HG02759 (cell line): ENCODE measurements around the gene SLC6A19.
"Not testable (repeated sequence)": the region's sequence is repeated elsewhere in the genome, so short reads cannot be mapped to it uniquely, and the experiment has no call there.

ENCODE experiments used
- ATAC-seq: cut with Tn5 transposase; IDR thresholded peaks from one replicate; pipeline ENCODE4 v1.9.1; 2021; ENCODE audit warnings: mild to moderate bottlenecking, moderate library complexity; ENCODE audit not compliant: unreplicated experiment

The SLC6A19 gene

DNA sequence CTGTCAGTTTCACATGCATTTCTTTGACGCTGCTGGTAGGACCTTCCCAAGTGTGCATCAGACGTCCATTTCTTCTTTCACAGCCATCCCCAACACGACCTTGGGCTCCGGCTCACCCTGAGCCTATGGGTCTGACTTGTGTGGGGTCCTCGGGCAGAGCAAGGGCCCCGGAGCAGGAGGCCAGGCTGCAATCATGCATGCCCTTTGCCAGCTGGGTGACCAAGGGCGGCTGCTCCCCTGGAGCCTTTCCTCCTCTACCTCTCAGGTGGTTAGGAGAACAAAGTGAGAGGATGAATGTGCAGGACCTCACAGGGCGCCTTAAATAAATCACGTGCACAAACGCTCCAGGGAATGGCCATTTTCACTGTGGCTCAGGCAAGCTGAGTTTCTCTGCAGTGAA, 60.2 kb downstream of the SLC6A19 start:
- ATAC-seq = no peak

DNA sequence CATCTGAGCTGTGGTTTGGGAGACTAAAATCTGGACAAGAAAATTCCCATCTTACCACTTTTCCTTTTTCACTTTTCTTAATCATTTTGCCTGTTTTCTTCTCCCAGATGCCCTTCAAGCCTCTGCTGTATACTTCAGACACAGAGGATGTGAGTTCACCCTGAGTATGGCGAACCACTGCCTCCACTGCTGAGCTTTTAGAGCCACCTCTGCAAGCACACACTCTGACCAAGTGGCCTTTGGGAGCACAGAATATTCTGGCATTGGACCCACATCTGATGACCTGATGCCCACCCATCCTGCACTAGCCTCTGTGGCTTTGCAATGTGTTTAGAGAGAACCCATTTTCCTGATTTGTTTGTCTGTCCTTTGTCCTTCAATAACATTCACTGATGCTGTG, 61.0 kb downstream of the SLC6A19 start:
- ATAC-seq = no peak

DNA sequence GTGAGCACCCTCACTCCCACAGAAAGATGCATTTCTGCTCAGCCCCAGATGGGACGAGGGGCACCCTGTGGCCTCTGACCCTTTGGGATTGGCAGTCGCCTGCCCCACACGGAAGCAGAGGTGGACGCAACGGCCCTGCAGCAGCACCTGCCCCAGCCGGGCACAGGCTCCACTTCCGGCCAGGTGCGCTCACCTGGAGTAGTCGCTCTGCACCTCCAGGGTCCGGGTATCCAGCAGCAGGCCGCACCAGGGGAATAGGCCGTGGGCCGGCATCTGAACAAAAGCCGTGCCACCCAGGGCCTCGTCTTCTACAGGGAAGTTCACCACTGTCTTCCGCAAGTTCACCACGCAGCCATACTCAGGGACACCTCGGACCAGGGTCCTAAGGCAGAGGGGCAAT, 62.8 kb downstream of the SLC6A19 start:
- no peak for ATAC-seq

DNA sequence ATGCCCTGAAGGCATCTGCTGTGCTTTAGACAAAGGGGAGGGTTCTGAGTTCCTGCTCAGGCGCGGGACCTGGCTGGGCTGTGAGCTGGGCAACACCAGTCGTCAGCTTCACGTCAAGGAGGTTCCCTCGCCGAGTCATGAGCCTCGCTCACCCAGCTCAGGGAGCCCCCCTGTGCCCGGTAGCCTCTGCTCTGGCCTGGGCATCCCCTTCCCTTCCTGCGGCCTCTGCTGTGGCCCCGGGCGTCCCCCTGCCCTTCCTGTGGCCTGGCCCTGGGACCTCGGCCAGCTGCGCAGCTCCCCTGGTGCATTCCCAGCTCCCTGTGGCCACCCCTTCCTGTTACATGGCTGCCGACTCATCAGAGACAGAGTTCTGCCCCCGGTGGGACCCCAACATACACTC, 63.6 kb downstream of the SLC6A19 start:
- no peak for ATAC-seq

DNA sequence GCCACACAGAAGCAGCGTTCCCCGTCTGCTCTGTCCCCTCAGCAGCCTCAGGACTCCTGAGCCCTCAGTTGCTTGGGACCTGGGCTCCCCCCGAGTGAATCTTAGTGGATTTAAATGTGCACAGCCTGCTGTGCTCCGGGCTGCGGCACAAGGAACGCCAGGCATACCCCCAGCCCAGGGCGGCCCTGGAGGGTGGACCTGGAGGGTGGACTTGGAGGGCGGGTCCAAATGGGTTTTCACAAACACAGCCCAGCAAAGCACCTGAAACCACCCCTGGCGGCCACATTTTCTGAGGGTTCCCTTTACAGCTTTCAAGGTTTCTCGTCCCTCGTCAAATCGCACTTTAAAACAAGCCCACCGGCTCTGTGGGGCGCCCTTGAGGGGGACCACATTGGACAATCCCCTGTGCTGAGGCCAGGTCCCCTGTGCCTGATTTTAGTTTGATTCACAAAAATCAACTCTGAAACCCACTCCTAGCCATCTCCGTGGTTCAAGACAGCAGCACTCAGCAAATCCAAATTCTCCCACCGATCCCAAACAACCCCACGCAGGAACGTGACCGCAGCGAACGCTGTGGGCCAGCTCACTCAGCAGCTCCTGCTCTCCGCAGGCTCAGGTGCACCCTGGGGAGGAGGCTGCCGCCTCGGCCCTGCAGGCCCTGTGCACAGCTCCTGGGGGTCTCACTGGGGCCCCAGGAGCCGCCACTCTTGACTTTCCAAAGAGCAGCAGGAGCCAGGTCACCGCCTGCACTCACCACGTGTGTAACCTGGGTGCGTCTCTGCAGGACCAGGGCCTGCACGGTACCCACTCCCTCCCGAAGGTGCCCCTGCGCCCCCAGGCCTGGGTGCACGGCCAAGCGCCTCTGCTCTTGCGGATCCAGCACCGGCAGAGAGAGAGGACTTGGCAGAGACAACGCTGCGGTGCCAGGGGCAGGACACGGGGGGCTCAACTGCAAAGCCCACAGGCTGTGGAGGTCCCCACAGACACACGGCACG, 64.4 kb downstream of the SLC6A19 start:
- ATAC-seq = no peak

DNA sequence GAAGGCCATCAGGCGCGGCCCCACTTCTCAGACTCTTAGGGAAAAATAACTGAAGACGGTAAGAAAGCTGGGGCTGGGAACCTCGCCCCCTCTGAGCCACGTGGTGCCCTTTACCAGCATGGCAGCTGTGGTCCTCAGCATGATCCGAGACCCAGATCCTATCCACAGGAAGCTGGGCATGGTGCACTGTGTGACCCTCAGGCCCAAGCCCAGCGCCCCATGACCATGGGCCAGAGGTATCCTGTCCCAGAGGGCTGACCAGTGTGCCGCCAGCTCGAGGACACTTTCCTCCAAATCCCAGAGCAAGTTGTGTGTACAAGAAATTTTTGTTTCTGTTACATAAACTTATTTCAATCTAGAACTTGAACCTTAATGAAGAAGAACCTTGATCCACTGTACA, 65.4 kb downstream of the SLC6A19 start:
- ATAC-seq = no peak

DNA sequence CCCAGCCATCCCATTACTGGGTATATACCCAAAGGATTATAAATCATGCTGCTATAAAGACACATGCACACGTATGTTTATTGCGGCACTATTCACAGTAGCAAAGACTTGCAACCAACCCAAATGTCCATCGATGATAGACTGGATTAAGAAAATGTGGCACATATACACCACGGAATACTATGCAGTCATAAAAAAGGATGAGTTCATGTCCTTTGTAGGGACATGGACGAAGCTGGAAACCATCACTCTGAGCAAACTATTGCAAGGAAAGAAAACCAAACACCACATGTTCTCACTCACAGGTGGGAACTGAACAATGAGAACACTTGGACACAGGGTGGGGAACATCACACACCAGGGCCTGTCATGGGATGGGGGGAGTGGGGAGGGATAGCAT, 66.1 kb downstream of the SLC6A19 start:
- ATAC-seq = not testable (repeated sequence)

DNA sequence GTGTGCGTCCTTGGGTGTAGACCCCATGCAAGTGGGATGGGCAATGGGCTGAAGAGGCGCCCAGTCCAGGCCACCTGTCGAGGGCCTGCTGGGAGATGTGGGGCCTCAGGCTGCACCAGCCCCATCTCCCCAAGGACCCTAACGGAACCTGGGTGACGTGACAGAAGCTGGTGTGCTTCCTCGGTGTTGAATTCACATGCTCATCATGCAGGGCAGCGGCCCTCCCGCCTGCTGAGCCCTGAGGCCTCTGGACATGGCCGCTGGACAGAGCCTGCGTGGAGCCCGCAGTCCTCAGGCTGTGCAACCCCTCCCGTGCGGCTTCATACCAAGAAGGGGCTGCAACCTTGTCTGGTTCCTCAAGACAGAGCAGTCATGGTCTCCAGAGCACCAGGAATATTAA, 66.7 kb downstream of the SLC6A19 start:
- no peak for ATAC-seq

DNA sequence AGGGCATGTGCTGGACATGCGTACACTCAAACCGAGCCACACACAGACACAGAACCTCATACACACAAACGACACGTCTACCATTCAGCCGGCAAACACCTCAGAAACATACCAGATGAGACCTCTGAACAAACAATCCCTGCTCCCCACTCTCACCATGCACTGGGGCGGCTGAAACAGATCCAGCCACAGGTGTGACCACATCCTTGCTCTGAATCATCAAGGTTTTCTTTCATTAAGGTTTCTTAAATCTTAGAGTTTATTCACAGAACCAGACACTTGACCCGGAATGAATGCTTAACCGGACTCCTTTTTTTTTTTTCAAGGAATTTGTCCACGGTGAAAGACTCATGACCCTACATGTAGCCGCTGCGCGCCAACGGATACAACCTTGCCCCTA, 67.3 kb downstream of the SLC6A19 start:
- ATAC-seq = no peak

DNA sequence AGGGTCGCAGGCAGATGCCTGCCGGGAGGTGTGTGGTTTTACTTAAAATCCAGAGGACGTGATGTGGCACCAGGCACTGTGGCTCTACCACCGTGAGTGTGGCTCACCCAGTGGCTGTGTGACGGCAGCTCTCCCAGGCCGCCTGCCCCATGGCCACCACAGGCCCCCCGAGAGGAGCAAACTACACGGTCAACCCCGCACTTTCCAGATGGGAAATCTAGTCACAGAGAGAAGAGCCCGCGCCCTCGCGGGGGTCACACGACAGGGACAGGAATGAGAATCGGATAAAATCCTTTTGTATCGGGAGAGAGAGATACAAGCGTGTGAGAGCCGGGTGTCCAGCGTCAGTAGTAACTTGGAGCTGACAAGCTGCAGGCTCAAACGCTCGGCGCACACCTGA, 69.0 kb downstream of the SLC6A19 start:
- no peak for ATAC-seq

DNA sequence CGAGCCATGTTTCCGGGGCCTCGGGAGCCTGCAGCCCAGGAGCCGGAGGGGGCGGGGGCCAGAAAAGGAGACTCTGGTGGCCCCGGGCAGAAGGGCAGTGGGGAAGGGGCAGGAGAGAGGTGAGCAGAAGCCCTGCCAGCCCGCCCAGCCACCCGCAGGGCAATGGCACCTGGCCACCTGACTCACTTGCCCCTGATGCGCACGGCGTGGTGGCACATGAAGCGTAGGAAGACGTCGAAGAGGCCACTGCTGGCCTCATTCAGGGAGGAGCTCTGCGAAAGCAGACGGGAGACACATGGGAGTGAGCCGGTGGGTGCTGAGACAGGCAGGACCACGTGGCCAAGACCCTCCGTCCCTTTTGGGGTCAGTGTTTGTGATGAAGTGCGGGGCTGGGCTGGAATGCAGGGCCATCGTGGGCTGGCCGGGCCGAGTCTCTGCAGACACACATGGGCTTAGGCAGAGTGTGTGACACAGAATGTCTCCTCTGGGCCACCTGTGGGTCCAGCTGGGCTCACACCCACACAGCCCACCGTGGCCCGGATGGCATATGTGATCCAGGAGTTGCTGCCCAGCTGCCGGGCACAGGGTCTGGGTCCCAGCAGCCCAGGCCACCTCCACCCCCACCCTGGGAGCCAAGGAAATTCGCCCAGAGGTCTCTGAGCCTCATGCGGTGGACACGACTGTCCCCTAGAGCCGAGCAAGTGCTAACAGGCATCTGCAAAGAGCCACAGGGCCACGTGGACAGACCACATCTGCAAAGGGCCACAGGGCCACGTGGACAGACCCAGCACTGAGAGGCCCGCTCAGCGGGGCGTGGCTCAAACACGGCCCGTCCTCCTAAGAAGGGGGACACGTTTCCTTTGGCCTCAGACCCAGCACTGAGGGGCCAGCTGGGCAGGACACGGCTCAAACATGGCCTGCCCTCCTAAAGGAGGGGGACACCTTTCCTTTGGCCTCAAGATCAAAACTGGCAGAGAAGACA, 69.8 kb downstream of the SLC6A19 start:
- ATAC-seq = no peak

DNA sequence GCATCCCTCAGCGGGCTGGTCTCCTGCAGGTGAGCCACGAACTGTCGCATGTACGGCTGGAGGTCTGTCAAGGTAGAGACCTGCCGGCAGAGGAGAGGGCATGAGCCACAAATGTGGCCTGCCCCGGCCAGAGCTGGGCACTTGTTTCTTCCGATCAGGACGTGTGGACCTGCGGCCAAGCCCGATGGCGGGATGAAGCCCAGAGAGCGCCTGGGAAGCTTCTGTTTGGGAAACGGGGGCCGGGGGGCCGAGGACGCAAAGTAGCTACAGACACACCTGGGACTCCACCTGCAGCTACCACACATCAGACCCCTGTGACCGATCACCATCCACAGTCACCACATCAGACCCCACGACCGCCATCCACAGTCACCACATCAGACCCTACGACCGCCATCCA, 70.8 kb downstream of the SLC6A19 start:
- no peak for ATAC-seq

DNA sequence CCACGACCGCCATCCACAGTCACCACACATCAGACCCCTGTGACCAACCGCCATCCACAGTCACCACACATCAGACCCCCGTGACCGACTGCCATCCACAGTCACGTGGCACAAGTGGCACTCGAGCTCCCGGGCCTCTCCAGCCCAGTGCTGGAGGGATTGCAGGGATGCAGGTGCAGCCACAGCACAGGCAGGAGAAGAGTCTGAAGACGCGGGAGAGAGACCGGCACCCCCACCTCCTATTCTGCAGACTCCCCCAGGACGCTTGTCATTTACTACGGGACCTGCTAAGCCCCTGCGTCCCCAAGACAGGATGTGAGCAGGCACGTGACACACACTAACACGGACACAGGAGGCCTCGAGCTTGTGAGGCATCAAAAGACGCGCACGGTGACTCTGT, 72.3 kb downstream of the SLC6A19 start:
- no peak for ATAC-seq

DNA sequence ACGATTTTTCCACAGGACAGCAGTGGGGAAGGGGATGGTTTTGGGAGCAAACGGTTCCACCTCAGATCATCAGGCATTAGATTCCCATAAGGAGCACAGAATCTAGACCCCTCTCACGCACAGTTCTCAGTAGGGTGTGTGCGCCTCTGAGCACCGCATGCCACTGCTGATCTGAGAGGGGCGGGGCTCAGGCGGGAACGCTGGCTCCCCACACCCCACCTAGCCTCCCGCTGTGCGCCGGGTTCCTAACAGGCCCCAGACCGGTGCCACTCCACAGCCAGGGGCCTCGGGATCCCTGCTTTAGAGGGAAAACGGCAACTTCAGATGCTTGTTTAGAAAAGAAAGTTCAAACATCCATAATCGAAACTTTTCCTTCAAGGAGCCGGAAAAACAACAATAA, 73.1 kb downstream of the SLC6A19 start:
- ATAC-seq = no peak
